ENCODE data around the gene PARVA. TPM values are rescaled to one million over a fixed set of nuclear protein-coding genes. Genes with fewer than 3 reads are reported as not detected.

PARVA gene
- total and polyA plus RNA-seq, 2 of the 8 experiments (the other 6 are each of a cell fraction or from before 2014, with no cell fraction given): 3.1 to 13.5 TPM

- TF ChIP-seq USF2 (IDR thresholded peaks at IDR 0.05; ENCODE audit: low read length) (no peak), NANOG (IDR thresholded peaks at IDR 0.05; ENCODE audit: insufficient read depth, low read depth, low read length, poor library complexity, severe bottlenecking) (no peak), RAD21 (IDR thresholded peaks at IDR 0.05 in 1 of 2, conservative IDR thresholded peaks at IDR 0.05 in 1 of 2; ENCODE audit: low read depth in 2 of 2, low read length in 2 of 2) (no peak), GABPA (IDR thresholded peaks at IDR 0.05; ENCODE audit: borderline replicate concordance, insufficient read depth, low read length) (no peak), NRF1 (IDR thresholded peaks at IDR 0.05; ENCODE audit: low read depth, low read length) (no peak)
Measured at GRCh38 chr11:12358302-12359188, 18.8 kb upstream of the PARVA start (continued).

Measured in H1 (cell line).